ENCODE data around the gene RUFY1.
"Not testable (repeated sequence)": the region's sequence is repeated elsewhere in the genome, so short reads cannot be mapped to it uniquely, and the experiment has no call there.

RUFY1 gene

DNA sequence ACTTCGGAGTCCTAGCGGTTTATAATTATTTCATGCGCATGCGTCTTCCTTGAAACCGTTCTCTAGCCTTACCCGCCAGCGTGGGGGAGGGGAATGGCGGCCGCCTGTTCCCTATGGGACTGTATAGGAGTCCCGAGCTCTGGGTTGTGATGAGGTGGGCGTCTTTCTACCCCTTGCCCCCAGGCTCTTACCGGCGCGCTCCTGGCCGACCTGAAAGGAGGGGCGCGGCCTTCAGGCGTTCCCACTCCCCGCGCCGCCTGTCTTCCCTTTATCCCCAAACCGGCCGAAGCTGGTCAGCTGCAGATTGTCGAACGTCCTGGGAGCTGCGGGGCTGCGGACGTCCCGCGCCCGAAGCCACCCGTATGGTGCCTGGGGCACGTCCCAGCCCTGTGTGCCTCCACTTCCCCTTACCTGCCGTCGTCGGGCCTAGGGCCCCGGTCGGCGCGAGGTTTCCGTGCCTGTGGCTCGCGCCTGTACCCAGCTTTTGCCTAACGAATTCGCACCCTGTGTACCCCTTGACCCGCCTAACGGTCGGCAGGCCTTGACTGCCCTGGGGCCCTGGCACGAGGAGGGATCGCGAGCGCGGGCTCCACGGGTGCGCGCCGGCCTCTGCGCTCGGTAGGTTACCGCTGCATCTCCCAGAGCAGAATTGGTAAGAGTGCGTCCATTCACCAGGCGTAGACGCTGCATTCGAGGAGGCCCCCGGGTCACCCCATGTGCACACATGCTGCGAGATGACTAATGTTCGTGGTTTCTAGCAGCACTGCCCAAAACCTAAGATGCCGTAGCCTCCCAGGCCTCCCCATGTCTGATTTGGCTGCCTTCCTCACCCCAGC is 73.8 kb downstream of the RUFY1 start:
- peak; percentile 45 to 47 for DNase-seq

DNA sequence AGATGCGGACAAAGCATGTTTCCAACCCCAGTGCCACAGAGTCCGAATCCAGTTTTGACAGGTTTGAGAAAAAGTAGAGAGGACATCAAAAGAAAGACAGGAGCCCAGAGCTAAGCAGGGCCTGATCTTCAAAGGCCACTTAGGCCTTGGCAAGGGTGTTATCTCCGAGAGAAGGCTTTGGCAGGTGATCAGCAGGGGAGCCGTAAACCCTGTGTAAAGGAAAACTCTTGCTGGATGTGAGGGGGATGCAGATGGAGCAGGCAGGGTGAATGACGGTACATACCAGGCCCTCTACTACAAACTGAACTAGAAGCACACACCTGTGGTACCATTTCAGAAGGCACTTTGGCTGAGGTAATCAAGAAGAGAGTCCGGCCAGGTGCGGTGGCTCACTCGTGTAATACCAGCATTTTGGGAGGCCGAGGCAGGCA is 74.5 kb downstream of the RUFY1 start:
- no peak for DNase-seq

DNA sequence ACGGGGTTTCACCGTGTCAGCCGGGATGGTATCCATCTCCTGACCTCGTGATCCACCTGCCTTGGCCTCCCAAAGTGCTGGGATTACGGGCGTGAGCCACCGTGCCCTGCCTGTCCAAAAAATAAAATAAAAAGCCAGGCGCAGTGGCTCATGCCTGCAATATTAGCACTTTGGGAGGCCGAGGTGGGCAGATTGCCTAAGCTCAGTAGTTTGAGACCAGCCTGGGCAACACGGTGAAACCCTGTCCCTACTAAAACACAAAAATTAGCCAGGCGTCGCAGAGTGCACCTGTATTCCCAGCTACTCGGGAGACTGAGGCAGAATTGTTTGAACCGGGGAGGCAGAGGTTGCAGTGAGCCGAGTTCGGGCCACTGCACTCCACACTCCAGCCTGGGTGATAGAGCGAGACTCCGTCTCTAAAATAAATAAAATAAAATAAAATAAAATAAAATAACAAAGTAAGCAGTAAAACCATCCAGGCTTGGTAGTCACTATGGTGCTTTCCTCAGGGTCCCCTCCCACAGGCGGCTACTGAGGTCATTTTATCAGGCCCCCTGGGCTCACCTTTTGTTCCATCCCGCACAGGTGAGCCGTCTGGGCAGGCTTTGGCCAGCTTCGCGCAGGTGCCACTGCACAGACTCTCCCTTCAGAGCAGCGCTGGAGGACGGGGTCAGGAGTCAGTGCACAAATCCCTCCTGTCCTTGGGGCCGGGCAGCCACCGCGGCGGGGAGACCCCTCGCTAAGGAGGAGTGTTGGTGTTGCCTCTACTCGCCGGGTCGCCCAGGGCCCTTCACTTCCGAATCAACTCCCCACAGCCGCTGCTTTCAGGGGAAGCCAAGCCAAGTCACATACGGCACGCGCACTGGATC is 83.4 kb downstream of the RUFY1 start:
- DNase-seq = not testable (repeated sequence)

DNA sequence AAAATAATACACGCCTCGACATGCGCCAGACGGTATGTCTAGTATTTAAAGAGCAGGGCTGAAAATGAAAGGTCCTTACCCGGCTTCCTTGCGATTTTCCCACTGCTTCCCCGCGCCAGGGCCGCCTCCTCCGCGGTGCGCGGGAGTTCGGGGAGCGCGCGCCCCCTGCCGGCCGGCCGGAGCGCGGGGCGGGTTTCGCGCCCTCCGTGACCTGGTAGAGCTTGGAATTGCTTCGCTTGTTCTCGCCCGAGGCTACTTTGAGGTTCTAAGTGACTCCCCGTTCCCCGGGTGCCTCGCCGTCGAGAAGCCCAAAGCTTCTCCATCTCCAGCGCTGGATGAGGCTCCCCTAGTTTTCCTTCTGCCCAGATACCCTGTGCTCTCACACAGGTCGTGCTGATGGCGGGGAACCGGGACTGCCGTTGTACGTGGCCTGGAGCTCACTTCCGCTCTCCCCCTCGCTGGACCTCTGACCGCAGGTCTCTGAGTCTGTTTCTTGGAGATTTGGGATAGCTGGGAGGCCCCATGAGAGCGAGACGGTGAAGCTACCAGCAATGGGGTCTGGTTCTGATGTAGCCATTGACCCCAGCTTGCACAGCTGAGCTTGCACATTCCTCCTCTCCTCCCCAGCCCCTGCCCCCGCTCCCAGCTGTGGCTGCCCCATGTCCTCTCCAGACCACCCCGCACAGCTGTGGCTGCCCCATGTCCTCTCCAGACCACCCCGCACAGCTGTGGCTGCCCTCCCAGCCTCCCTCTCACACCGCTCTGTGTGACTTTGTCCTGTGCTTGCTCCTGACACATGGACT is 84.2 kb downstream of the RUFY1 start:
- DNase-seq = not testable (repeated sequence)

DNA sequence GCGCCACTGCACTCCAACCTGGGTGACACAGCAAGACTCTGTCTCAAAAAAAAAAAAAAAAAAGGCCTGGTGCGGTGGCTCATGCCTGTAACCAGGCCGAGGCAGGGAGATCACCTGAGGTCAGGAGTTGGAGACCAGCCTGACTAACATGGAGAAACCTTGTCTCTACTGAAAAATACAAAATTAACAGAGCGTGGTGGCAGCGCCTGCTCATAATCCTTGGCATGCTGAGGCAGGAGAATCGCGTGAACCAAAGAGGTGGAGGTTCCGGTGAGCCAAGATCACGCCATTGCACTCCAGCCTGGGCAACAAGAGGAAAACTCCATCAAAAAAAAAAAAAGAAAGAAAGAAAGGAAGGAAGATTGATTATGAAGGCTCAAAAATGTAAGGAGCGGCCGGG is 88.9 kb downstream of the RUFY1 start:
- DNase-seq = not testable (repeated sequence)

DNA sequence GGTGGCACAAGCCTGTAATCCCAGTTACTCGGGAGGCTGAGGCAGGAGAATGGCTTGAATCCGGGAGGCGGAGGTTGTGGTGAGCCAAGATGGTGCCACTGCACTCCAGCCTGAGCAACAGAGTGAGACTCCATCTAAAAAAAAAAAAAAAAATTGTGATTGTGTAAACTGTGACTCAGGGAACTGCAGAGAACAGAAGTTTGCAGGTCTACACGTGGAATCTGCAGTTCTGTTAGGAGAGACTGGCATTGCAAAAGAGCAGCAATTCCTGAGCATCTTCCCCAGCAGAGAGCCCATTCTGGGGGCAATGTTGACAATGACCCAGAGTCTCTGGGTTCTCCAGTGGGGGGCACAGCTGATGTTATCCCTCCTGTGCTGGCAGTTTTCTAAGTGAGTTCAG is 91.4 kb downstream of the RUFY1 start:
- DNase-seq = not testable (repeated sequence)

DNA sequence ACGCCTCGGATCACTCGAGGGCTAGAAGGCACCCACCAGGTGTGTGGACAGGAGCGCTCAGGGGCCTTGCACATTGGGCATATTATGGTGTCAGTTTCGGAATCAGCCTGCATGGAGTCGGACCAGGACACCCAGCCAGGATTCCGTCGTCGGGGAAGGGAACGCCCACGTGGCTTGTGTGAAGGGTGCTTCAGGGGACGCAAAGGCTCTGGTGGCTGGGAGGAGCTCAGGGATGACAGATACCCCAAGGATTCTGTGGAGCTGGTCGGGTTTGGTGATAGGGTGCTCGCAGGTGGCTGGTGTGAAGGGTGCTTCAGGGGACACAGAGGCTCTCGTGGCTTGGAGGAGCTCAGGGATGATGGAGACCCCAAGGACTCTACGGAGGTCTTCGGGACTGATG is 92.3 kb downstream of the RUFY1 start:
- not testable (repeated sequence) for DNase-seq

DNA sequence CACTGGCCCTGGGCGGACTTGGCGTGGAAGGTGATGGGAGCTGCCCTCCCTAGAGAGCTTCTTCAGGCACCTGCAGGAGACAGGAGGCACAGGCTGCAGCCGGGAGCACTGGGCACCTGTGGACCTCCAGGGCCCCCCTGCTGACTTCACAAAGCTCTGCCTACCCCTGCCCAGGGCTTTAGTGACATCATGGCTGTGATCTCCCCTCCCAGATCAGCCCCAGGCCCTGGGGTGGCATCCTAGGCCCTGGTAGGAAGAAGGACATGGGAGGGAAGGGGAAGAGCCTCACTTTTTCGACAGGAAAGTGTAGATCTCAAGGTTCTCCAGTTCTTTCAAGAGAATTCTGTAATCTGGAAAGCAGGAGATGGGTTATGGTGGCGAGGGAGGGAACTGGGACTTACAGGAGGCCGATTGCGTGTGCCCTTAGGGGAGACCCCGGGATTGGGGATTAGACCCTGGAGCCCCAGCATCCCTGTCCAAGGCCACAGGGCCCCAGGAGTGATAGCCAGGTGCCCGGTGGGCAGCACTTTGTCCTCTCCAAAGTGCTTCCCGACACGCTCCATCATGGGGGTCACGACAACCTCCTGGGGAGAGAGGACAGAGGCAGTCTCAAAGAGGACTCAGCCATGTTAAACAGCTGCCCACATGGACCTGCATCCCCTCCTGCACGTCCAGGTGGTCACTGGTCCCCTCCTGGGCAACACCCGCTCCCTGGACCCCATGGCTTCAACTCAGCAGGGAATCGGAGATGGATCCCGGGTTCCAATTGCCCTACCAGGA is 93.0 kb downstream of the RUFY1 start:
- not testable (repeated sequence) for DNase-seq

DNA sequence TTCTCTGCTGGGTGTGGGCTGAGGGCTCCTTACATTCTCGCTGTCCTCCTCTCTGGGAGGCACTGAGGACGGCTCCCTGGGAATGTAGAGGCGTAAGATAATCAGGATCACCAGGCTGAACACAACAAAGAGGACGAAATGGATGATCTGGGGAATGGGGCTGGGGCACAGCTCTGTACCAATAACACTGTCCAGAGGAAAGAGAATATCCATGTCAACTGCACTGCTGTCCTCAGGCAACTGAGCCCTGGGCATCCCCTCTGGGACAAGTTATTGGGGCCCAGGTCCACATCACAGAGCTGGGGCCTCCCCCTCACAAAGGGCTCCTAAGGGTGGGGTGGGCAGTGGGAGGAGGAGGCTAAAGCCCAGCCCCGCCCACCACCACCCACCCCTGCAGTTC is 94.4 kb downstream of the RUFY1 start:
- not testable (repeated sequence) for DNase-seq

DNA sequence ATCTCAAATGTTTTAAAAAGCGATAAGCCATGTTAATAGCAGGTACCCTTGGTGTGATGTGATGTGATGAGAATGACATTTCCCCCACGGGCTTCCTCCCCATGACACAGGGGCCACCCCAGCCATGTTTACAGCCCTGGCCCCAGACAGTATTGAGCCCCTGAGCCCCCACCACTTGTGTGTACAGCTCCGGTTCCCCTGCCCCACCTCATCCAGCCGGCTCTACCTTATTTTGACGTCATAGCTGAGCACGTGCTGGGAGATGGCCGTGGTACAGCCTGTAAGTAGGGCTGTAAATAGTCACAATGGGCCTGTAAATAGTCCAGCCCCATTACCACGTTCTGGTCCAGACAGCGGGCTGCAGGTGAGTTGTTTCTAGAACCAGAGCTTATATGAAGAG is 98.1 kb downstream of the RUFY1 start:
- no peak for DNase-seq

DNA sequence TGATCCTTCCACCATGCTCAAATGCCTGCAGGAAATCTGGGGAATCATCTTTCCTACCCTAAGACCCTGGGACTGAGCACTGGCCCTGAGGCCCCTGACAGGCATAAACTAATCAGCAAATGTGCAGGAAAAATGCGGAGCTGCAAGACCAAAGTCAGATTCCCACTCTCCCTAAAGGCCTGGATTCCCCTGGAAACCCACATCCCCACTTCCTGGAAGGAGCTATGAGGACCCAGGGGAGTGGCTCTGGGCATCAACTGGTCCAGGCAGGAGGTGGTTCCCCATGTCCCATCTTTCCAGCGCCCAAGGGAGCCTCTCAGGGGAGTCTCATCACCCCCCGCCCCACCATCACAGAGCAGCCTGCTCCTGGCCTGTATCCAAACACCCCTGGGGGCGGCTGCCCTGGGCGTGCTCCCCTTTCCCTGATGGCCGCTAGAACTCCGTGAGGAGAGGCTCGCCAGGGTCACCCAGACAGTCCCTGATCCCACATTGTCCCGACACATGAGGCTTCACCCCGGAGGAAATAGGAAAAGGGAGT is 98.9 kb downstream of the RUFY1 start:
- DNase-seq = not testable (repeated sequence)

DNA sequence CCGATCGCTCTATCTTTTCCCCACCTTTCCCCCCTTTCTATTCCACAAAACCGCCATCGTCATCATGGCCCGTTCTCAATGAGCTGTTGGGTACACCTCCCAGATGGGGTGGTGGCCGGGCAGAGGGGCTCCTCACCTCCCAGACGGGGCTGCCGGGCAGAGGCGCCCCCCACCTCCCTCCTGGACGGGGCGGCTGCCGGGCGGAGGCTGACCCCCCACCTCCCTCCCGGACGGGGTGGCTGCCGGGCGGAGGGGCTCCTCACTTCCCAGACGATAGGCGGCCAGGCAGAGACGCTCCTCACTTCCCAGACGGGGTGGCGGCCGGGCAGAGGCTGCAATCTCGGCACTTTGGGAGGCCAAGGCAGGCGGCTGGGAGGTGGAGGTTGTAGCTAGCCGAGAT is 99.9 kb downstream of the RUFY1 start:
- DNase-seq = not testable (repeated sequence)

DNA sequence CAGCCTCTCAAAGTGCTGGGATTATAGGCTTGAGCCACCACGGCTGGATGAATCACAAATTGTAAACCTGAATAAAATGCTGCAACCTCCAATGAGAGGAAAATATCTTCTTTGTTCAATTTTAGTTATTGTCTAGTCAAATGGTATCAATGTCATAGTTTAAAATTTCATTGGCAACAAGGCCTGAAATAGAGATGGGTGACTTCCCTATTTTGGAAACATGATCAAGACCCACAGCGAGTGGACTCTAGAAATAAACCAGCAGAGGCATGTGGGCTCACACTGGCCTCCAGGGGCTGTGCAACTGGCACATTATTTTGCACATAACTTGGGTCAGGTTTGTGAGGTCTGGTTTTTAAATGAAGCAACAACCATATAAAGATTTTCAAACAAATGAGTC is 102.8 kb downstream of the RUFY1 start:
- not testable (repeated sequence) for DNase-seq

DNA sequence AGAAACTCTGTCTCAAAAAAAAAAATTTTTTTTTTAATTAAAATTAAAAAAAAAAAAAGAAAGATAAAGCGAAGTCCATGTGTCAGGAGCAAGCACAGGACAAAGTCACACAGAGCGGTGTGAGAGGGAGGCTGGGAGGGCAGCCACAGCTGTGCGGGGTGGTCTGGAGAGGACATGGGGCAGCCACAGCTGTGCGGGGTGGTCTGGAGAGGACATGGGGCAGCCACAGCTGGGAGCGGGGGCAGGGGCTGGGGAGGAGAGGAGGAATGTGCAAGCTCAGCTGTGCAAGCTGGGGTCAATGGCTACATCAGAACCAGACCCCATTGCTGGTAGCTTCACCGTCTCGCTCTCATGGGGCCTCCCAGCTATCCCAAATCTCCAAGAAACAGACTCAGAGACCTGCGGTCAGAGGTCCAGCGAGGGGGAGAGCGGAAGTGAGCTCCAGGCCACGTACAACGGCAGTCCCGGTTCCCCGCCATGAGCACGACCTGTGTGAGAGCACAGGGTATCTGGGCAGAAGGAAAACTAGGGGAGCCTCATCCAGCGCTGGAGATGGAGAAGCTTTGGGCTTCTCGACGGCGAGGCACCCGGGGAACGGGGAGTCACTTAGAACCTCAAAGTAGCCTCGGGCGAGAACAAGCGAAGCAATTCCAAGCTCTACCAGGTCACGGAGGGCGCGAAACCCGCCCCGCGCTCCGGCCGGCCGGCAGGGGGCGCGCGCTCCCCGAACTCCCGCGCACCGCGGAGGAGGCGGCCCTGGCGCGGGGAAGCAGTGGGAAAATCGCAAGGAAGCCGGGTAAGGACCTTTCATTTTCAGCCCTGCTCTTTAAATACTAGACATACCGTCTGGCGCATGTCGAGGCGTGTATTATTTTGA is 107.2 kb downstream of the RUFY1 start:
- not testable (repeated sequence) for DNase-seq

DNA sequence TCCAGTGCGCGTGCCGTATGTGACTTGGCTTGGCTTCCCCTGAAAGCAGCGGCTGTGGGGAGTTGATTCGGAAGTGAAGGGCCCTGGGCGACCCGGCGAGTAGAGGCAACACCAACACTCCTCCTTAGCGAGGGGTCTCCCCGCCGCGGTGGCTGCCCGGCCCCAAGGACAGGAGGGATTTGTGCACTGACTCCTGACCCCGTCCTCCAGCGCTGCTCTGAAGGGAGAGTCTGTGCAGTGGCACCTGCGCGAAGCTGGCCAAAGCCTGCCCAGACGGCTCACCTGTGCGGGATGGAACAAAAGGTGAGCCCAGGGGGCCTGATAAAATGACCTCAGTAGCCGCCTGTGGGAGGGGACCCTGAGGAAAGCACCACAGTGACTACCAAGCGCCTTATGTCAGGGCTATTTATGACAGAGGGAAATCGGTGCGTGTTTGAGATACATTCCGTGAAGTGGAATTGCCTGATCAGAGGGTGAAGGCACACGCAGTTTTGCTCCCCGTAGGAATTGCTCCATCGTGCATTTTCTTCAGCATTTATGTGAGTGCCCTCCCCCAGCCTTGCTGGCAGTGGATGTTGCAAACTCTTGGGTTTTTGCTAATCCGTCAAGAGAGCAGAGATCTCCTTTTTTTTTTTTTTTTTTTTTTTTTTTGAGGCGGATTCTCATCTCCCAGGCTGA is 108.0 kb downstream of the RUFY1 start:
- not testable (repeated sequence) for DNase-seq

Measured in bone marrow (tissue), 2 donors.